Endothelial cell of umbilical vein (primary cell): ENCODE data around the gene BCO2. TPM values are rescaled to one million over a fixed set of nuclear protein-coding genes. Genes with fewer than 3 reads are reported as not detected.

ENCODE experiments used
- BruUV-seq: library from RNA; stranded (reverse); fragments of 400-500 nt; replicated peaks from 2 replicates; lab custom pipeline; 2021; lab: Mats Ljungman, UMichigan
- CTCF ChIA-PET: fragments of 300-600, 350-600 bp; sonication (Branson Sonifier 250); formaldehyde crosslinking; loops from one replicate; lab custom pipeline; 2021; ENCODE audit warnings: antibody characterized with exemption, inconsistent platforms; lab: Charles Lee
- POLR2A ChIA-PET: fragments of 300-600, 350-600 bp; sonication (Branson Sonifier 250); formaldehyde crosslinking; loops from one replicate; lab custom pipeline; 2021; ENCODE audit warnings: antibody characterized with exemption, inconsistent platforms; lab: Charles Lee
- DNase-seq: peaks from one replicate; pipeline ENCODE4 v3.0.0-alpha.2; 2011; ENCODE audit warnings: low read depth, low spot score
- FAIRE-seq: peaks from 2 replicates; lab custom pipeline; 2011; peaks lifted over from hg19 to GRCh38; lab: Jason Lieb, UNC
- H2AFZ ChIP-seq: 2 replicates; pipeline ENCODE4 v1.6.0; 2012; ENCODE audit warnings: low read depth, low read length, control low read depth, inconsistent platforms
- H3K27ac ChIP-seq: 2 replicates; pipeline ENCODE4 v1.5.1; 2011; ENCODE audit warnings: low read depth, mild to moderate bottlenecking, control low read depth, low read length, moderate library complexity; ENCODE audit not compliant: insufficient read depth
- H3K27me3 ChIP-seq, 2 experiments: 2 replicates each; pipeline versions ENCODE4 v1.6.0 to v1.6.1; 2011; ENCODE audit warnings: low read length in 2 of 2, mixed read lengths in 1 of 2; ENCODE audit not compliant: control insufficient read depth in 2 of 2, insufficient read depth in 2 of 2
- H3K36me3 ChIP-seq, 2 experiments: 2 replicates in 1 of 2; 3 replicates in 1 of 2; pipeline ENCODE4 v1.5.1; 2011; ENCODE audit warnings: low read length in 2 of 2, mild to moderate bottlenecking in 1 of 2, moderate library complexity in 1 of 2; ENCODE audit not compliant: control insufficient read depth in 2 of 2, insufficient read depth in 2 of 2; ENCODE audit errors: extremely low read depth in 1 of 2
- H3K4me1 ChIP-seq: 3 replicates; pipeline ENCODE4 v1.5.1; 2011; ENCODE audit warnings: mild to moderate bottlenecking, low read length; ENCODE audit not compliant: control insufficient read depth, insufficient read depth; ENCODE audit errors: extremely low read depth
- H3K4me2 ChIP-seq: 2 replicates; pipeline ENCODE4 v1.6.1; 2011; ENCODE audit warnings: low read length, control low read depth, mixed read lengths; ENCODE audit not compliant: insufficient read depth
- H3K4me3 ChIP-seq, 3 experiments: fragments of 200-600 bp in 1 of 3; sonication (generic), shearing (Covaris generic) in 1 of 3; replicated peaks in 1 of 3; 2 replicates each; pipeline ENCODE4 v1.5.1; 2011 to 2016; ENCODE audit warnings: control low read depth in 3 of 3, low read length in 3 of 3, mild to moderate bottlenecking in 2 of 3, inconsistent platforms in 1 of 3, low read depth in 1 of 3, moderate library complexity in 1 of 3; ENCODE audit not compliant: insufficient read depth in 1 of 3
- H3K79me2 ChIP-seq: 2 replicates; pipeline ENCODE4 v1.6.0; 2012; ENCODE audit warnings: low read length, inconsistent platforms; ENCODE audit not compliant: control insufficient read depth, insufficient read depth
- H3K9ac ChIP-seq: replicated peaks from 2 replicates; pipeline ENCODE3; 2011; ENCODE audit warnings: low read length, control low read depth; ENCODE audit not compliant: insufficient read depth; ENCODE audit errors: extremely low read depth
- H3K9me1 ChIP-seq: replicated peaks from 3 replicates; pipeline ENCODE4 v1.6.0; 2011; ENCODE audit warnings: mild to moderate bottlenecking, low read length; ENCODE audit not compliant: control insufficient read depth, insufficient read depth; ENCODE audit errors: extremely low read depth
- H3K9me3 ChIP-seq: replicated peaks from 2 replicates; pipeline ENCODE4 v1.5.1; 2012; ENCODE audit warnings: low read length, inconsistent platforms; ENCODE audit not compliant: control insufficient read depth, insufficient read depth
- H4K20me1 ChIP-seq: replicated peaks from 2 replicates; pipeline ENCODE3; 2011; ENCODE audit warnings: mild to moderate bottlenecking, low read length; ENCODE audit not compliant: control insufficient read depth, insufficient read depth; ENCODE audit errors: extremely low read depth
- CTCF ChIP-seq, 2 donors: IDR thresholded peaks; 1 replicate in 1 of 2; 2 replicates in 1 of 2; pipeline ENCODE4 v1.5.1; 2011; ENCODE audit warnings: low read length in 2 of 2, mild to moderate bottlenecking in 2 of 2, moderate library complexity in 2 of 2, control low read depth in 1 of 2, inconsistent platforms in 1 of 2, low read depth in 1 of 2; ENCODE audit not compliant: insufficient read depth in 1 of 2; ENCODE audit errors: extremely low read depth in 1 of 2
- EZH2 ChIP-seq: IDR thresholded peaks from 2 replicates; pipeline ENCODE4 v1.6.1; 2012; ENCODE audit warnings: borderline replicate concordance, low read depth, mild to moderate bottlenecking, moderate library complexity, low read length, inconsistent platforms; ENCODE audit not compliant: severe bottlenecking
- FOS ChIP-seq: IDR thresholded peaks from 2 replicates; pipeline ENCODE4 v1.6.1; 2011; ENCODE audit warnings: mild to moderate bottlenecking, low read length, moderate library complexity, borderline replicate concordance; ENCODE audit not compliant: insufficient read depth
- GATA2 ChIP-seq: IDR thresholded peaks from 2 replicates; pipeline ENCODE4 v1.7.0; 2011; ENCODE audit warnings: low read depth, mild to moderate bottlenecking, moderate library complexity, mixed read lengths, low read length; ENCODE audit not compliant: insufficient read length, insufficient read depth
- JUN ChIP-seq: IDR thresholded peaks from 2 replicates; pipeline ENCODE4 v1.6.1; 2011; ENCODE audit warnings: borderline replicate concordance, low read depth; ENCODE audit not compliant: insufficient read length, insufficient read depth
- MAX ChIP-seq: IDR thresholded peaks from 2 replicates; pipeline ENCODE4 v1.6.1; 2011; ENCODE audit not compliant: insufficient read depth, insufficient read length
- MYC ChIP-seq: IDR thresholded peaks from one replicate; pipeline ENCODE4 v1.6.1; 2011; ENCODE audit warnings: mild to moderate bottlenecking, low read depth, low read length
- POLR2A ChIP-seq: IDR thresholded peaks from 2 replicates; pipeline ENCODE4 v1.6.1; 2012; ENCODE audit warnings: low read depth, mild to moderate bottlenecking, control low read depth, low read length
- POLR2AphosphoS5 ChIP-seq: IDR thresholded peaks from 2 replicates; pipeline ENCODE4 v1.6.1; 2012; ENCODE audit warnings: low read depth, mild to moderate bottlenecking, control low read depth, low read length, moderate library complexity; ENCODE audit not compliant: insufficient read depth
- dilution Hi-C: fragments of 300-500 bp; cut with MboI; formaldehyde crosslinking; loops from one replicate; pipeline ENCODE4 v1.15.0; 2019; ENCODE audit warnings: low sequenced_read_pairs; ENCODE audit not compliant: extremely low pct_ligation_motif_present
- intact Hi-C: fragments of 100-400 bp; cut with micrococcal nuclease; formaldehyde crosslinking; loops from one replicate; pipeline ENCODE4 v1.10.0; 2022
- polyA plus RNA-seq, 4 experiments: library from polyadenylated mRNA; depleted of rRNA in 3 of 4; stranded (reverse) in 3 of 4; unstranded in 1 of 4; fragments of >200 nt; gene quantifications; 2 replicates each; pipeline versions ENCODE4 v1.2.1 to v1.2.3, GENCODE V29; 2011 to 2012; ENCODE audit warnings: missing spikeins in 1 of 4
- total RNA-seq: library from RNA; stranded (reverse); gene quantifications from 2 replicates; pipeline ENCODE4 v1.2.3, GENCODE V29; 2021

Gene BCO2
- total and polyA plus RNA-seq, 2 donors (not counting 3 experiments of a cell fraction or from before 2014, with no cell fraction given) = 0.58 to 1.9 TPM

GRCh38 chr11:112200252-112200651 lies 24.9 kb downstream of the BCO2 start:
- ChIA-PET CTCF (interaction anchor here (1.0 to 1.6 kb wide), 4 partner anchors 19 to 82 kb away, joined by 3 to 5 read pairs (median 4); no protein-coding TSS in a partner anchor), POLR2A (no interaction called here)
- DNase-seq = no peak
- Histone ChIP-seq H3K27ac (no peak overlapping the region), H3K9me1 (no peaks in the 10 kb centered on the region), H3K9me3 (no peaks in the 10 kb centered on the region), H3K27me3 (peaks cover 0 to 2% of the 10 kb centered on the region in 2 experiments), H4K20me1 (no peaks in the 10 kb centered on the region), H3K36me3 (no peaks in the 10 kb centered on the region), H3K4me3 (no peak overlapping the region), H3K9ac (no peak overlapping the region), H2AFZ (no peak overlapping the region), H3K79me2 (no peaks in the 10 kb centered on the region), H3K4me1 (no peaks in the 10 kb centered on the region), H3K4me2 (no peak overlapping the region)
- BruUV-seq = no TSS peak
- TF ChIP-seq POLR2A (no peak), JUN (no peak), POLR2AphosphoS5 (no peak), FOS (no peak), EZH2 (no peak), CTCF (IDR thresholded peaks at IDR 0.05; ENCODE audit: extremely low read depth in 1 of 2, insufficient read depth in 1 of 2, low read depth in 1 of 2, low read length in 2 of 2) (no peak), GATA2 (no peak), MAX (no peak), MYC (no peak)
- intact Hi-C loops = no loop called here
- FAIRE-seq = no peak
- dilution Hi-C loops = no loop called here
